GM21619 (cell line): ENCODE data around the gene GTF3C4.
A peak's percentile ranks its signal among the peaks of the same experiment; 100 is the strongest.

ENCODE experiments used
- ATAC-seq: cut with Tn5 transposase; IDR thresholded peaks from one replicate; pipeline ENCODE4 v1.9.1; 2021; ENCODE audit not compliant: unreplicated experiment

Gene GTF3C4

GRCh38 chr9:132670457-132671391 lies at the start of gene GTF3C4:
Gene GTF3C4 (plus strand): TSS chr9:132670464. CDS start chr9:132670599, 135 bp downstream.
- peak; percentile 51 for ATAC-seq

- ATAC-seq: no peak
Observed at GRCh38 chr9:132622159-132622558, 48.1 kb upstream of the GTF3C4 start.

GRCh38 chr9:132626285-132626684 lies 44.0 kb upstream of the GTF3C4 start:
- no peak for ATAC-seq

GRCh38 chr9:132627106-132627505 lies 43.2 kb upstream of the GTF3C4 start:
- ATAC-seq: no peak

GRCh38 chr9:132627594-132627993 lies 42.7 kb upstream of the GTF3C4 start:
- no peak for ATAC-seq

- ATAC-seq: no peak
Observed at GRCh38 chr9:132628746-132629145, 41.5 kb upstream of the GTF3C4 start.

GRCh38 chr9:132630116-132630515 lies 40.1 kb upstream of the GTF3C4 start:
- no peak for ATAC-seq

GRCh38 chr9:132630811-132631210 lies 39.5 kb upstream of the GTF3C4 start:
- no peak for ATAC-seq

- no peak for ATAC-seq
Observed at GRCh38 chr9:132631280-132631679, 39.0 kb upstream of the GTF3C4 start.

- no peak for ATAC-seq
Observed at GRCh38 chr9:132631685-132632084, 38.6 kb upstream of the GTF3C4 start.

GRCh38 chr9:132632413-132633129 lies 37.7 kb upstream of the GTF3C4 start:
- no peak for ATAC-seq

GRCh38 chr9:132634327-132634726 lies 35.9 kb upstream of the GTF3C4 start:
- no peak for ATAC-seq

GRCh38 chr9:132637351-132637750 lies 32.9 kb upstream of the GTF3C4 start:
- no peak for ATAC-seq

- no peak for ATAC-seq
Observed at GRCh38 chr9:132637801-132638200, 32.5 kb upstream of the GTF3C4 start.

GRCh38 chr9:132638240-132638639 lies 32.0 kb upstream of the GTF3C4 start:
- ATAC-seq: no peak

- ATAC-seq: no peak
Observed at GRCh38 chr9:132639322-132639721, 30.9 kb upstream of the GTF3C4 start.

- no peak for ATAC-seq
Observed at GRCh38 chr9:132641216-132641615, 29.0 kb upstream of the GTF3C4 start.

- no peak for ATAC-seq
Observed at GRCh38 chr9:132644251-132644650, 26.0 kb upstream of the GTF3C4 start.

- ATAC-seq: no peak
Observed at GRCh38 chr9:132645306-132645705, 25.0 kb upstream of the GTF3C4 start.

- ATAC-seq: no peak
Observed at GRCh38 chr9:132645711-132646110, 24.6 kb upstream of the GTF3C4 start.

- no peak for ATAC-seq
Observed at GRCh38 chr9:132646726-132647125, 23.5 kb upstream of the GTF3C4 start.

- ATAC-seq: no peak
Observed at GRCh38 chr9:132647355-132647754, 22.9 kb upstream of the GTF3C4 start.
